Adrenal gland (tissue), 12 donors: ENCODE results near the gene AHCY. TPM values are rescaled to one million over a fixed set of nuclear protein-coding genes. Genes with fewer than 3 reads are reported as not detected.

Source experiments
- DNase-seq, 7 donors: peaks; one replicate each; pipeline ENCODE4 v3.0.0-alpha.2; 2019 to 2020
- H3K27ac ChIP-seq, 5 donors: fragments of 200-600 bp; sonication (generic) in 4 of 5; 1 replicate in 3 of 5; 2 replicates in 2 of 5; pipeline versions ENCODE4 v1.5.1 to v1.8.0; 2016 to 2020; ENCODE audit warnings: mild to moderate bottlenecking in 1 of 5
- H3K27me3 ChIP-seq: fragments of 200-600 bp; 2 replicates; pipeline ENCODE4 v1.8.0; 2021
- H3K36me3 ChIP-seq, 2 donors: fragments of 200-600 bp; replicated peaks in 1 of 2; 1 replicate in 1 of 2; 2 replicates in 1 of 2; pipeline versions ENCODE4 v1.5.1 to v1.8.0; 2018 to 2022
- H3K4me1 ChIP-seq, 2 donors: fragments of 200-600 bp; replicated peaks in 1 of 2; 1 replicate in 1 of 2; 2 replicates in 1 of 2; pipeline versions ENCODE4 v1.5.1 to v1.8.0; 2018 to 2021
- H3K4me3 ChIP-seq, 4 donors: fragments of 200-600 bp; sonication (generic) in 3 of 4; one replicate each; pipeline ENCODE4 v1.5.1; 2016 to 2018
- H3K9me3 ChIP-seq, 3 donors: fragments of 200-600 bp; sonication (generic) in 1 of 3; replicated peaks in 1 of 3; 1 replicate in 2 of 3; 2 replicates in 1 of 3; pipeline versions ENCODE4 v1.5.1 to v1.8.0; 2016 to 2021
- POLR2A ChIP-seq, 2 donors: fragments of 450-650 bp; IDR thresholded peaks; one replicate each; pipeline ENCODE4 v1.6.1; 2017; ENCODE audit warnings: antibody characterized with exemption in 2 of 2, mild to moderate bottlenecking in 2 of 2, moderate library complexity in 1 of 2
- WGBS, 4 donors: extraction: QIAGEN DNeasy Blood & Tissue Kit in 2 of 4; methylation state at CpG; one replicate each; pipeline versions ENCODE4 v1.1.5 to v1.1.7; 2013 to 2017; 5-methylcytosine and 5-hydroxymethylcytosine counted together
- intact Hi-C, 2 donors: fragments of 100-400 bp; cut with DNase I; formaldehyde crosslinking; loops; one replicate each; pipeline versions ENCODE4 v1.14.1 to v1.15.0; 2022 to 2023
- polyA plus RNA-seq, 3 donors: library from polyadenylated mRNA; stranded (reverse); fragments of 200-250 nt in 2 of 3; fragments of 350-450 nt in 1 of 3; fragmentation: Illumina TruSeq in 1 of 3; extraction: RNeasy Lipid Tissue Mini Kit (QIAGEN cat#74804) in 1 of 3; gene quantifications; one replicate each; pipeline ENCODE4 v1.2.3, GENCODE V29; 2013 to 2014
- total RNA-seq, 9 donors: library from RNA; depleted of rRNA in 4 of 9; stranded (reverse); fragments of >200 nt in 4 of 9; fragments of 120-200 nt in 1 of 9; fragmentation: NEBNext Ultra II Directional in 1 of 9; extraction: Animal tissue kit (Norgen Biotek cat#: 25700) in 1 of 9; gene quantifications; one replicate each; pipeline versions ENCODE4 v1.1.0 to v1.2.4, GENCODE V29; 2013 to 2023
- TF ChIP-seq, protein P1 (sequence below), 6 experiments: fragments of 450-650 bp in 4 of 6; fragments of 200-600 bp in 2 of 6; sonication (generic) in 1 of 6; IDR thresholded peaks; 1 replicate in 5 of 6; 2 replicates in 1 of 6; pipeline versions ENCODE4 v1.5.1 to v1.8.0; 2016 to 2021; ENCODE audit warnings: antibody characterized with exemption in 6 of 6, mild to moderate bottlenecking in 2 of 6, moderate library complexity in 1 of 6
- donor health status: healthy with polysubstance abuse.
- donor health status: Bipolar disorder and iron deficiency.
- donor health status: DM: yes; HTN: yes; CAD: no.
- donor health status: DM: no; HTN: no; CAD: no.
- donor health status: DM: no; HTN: no; CAD: no.
- donor health status: DM: yes; HTN: yes; CAD: no.

The AHCY gene
- total and polyA plus RNA-seq, 12 donors, result 57.6 to 136 (median 73.4) TPM

DNA sequence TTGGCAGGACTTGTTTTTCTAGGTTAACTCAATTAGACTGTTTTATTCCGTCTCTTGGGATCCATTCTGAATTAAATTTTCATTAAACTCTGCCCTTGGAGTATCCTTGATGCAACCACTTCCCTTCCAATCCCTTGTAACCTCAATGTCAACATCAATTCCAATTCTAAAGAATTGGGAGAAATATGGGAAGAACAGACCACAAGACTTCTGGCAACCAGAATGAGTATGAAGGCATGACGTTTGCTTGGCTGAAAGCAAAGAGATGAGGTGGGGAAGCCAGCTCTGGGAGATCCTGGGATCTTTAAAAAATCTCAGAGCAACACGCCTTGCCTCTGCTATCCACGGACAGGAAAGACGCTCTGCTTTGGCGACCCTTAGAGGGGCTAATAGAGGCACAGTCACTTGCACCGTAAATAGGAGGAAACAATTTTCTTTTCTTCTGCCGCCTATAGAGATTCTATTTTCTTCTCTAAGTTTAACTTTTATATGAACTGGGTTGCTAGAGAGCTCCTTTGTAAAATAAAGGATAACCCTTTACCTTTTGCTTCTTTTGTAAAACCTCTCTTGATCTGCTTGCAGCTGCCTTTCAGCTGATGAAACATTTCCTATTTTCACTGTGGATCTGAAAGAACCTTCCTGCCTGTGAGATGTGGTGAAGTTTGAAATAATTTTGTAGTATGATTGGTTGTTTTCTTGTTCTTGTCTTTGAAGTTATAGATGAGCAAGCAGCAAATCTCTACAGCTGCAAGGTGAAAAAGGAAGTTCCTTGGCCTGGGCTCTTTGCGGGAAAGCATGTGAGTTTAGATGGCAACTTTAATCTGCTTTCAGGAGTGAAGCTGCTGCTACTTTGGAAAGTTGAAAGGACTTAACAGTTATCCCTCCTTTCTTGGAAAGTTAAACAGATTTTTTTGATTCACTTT is 62.2 kb downstream of the AHCY start, which contains the start of gene ASIP:
ASIP (plus strand) TSS at position 731 of the 923 bp plus-strand sequence. CDS start 18,952 bp downstream, outside the sequence.
- Histone ChIP-seq H3K4me1 (no peaks in the 10 kb centered on the region), H3K9me3 (peaks cover 0 to 12% (median 0%) of the 10 kb centered on the region in 3 donors), H3K27me3 (no peaks in the 10 kb centered on the region), H3K4me3 (no peak within 1 kb of the TSS), H3K36me3 (no peaks in the 10 kb centered on the region), H3K27ac (no peak within 1 kb of the TSS)
- TF ChIP-seq, protein P1, sequence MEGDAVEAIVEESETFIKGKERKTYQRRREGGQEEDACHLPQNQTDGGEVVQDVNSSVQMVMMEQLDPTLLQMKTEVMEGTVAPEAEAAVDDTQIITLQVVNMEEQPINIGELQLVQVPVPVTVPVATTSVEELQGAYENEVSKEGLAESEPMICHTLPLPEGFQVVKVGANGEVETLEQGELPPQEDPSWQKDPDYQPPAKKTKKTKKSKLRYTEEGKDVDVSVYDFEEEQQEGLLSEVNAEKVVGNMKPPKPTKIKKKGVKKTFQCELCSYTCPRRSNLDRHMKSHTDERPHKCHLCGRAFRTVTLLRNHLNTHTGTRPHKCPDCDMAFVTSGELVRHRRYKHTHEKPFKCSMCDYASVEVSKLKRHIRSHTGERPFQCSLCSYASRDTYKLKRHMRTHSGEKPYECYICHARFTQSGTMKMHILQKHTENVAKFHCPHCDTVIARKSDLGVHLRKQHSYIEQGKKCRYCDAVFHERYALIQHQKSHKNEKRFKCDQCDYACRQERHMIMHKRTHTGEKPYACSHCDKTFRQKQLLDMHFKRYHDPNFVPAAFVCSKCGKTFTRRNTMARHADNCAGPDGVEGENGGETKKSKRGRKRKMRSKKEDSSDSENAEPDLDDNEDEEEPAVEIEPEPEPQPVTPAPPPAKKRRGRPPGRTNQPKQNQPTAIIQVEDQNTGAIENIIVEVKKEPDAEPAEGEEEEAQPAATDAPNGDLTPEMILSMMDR (IDR thresholded peaks at IDR 0.05), result no peak
- TF ChIP-seq POLR2A (IDR thresholded peaks at IDR 0.05), result no peak
- no peak for DNase-seq
- 75 to 77% (median 76%) methylated on average over 9 of the region's 9 CpGs for WGBS, 4 donors
- intact Hi-C loops, result no loop called here

DNA sequence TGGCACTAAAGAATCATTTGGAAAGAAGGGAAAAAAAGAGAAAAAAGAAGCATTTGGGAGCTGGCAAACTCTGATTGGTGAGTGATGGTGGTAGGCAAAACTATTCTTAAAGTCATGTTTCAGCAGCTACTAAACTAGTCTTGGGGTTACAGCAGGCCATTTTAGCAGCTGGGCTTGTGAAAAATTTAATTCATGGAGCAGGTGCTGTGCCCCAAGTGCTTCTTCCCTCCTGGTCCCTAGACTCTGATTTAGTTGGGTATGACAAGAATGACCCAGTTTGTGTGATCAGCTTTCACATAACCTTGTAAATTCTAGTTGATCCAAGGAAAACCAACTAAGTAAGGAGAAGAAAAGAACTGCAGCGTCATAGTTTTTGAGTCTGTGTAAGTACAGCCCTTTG is 63.0 kb downstream of the AHCY start:
- H3K27me3 ChIP-seq, result no peaks in the 10 kb centered on the region
- no peaks in the 10 kb centered on the region for H3K4me1 ChIP-seq
- intact Hi-C loops, result no loop called here
- no peak overlapping the region for H3K27ac ChIP-seq
- no peak for DNase-seq
- WGBS, 4 donors, result 92 to 98% (median 93%) methylated on average over 1 of the region's 1 CpG
- H3K9me3 ChIP-seq, result peaks cover 0 to 12% (median 0%) of the 10 kb centered on the region in 3 donors
- H3K4me3 ChIP-seq, result no peak overlapping the region
- no peaks in the 10 kb centered on the region for H3K36me3 ChIP-seq
- no peak for TF ChIP-seq POLR2A (IDR thresholded peaks at IDR 0.05)
- TF ChIP-seq, protein P1 (IDR thresholded peaks at IDR 0.05), result no peak

DNA sequence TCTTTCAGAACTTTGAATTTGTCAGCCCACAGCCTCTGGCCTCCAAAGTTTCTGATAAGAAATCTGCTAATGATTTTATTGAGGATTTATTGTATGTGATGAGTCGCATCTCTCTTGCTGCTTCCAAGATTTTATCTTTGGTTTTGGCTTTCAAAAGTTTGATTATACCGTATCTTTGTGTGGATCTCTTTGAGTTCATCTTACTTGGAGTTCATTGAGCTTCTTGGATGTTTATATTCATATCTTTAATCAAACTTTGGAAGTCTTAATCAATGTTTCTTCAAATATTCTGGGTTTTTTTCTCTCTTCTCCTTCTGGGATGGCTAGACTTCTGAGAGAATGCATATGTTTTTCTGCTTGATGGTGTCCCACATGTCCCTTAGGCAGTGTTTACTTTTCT is 65.2 kb downstream of the AHCY start:
- intact Hi-C loops, result no loop called here
- no peak overlapping the region for H3K4me3 ChIP-seq
- H3K27me3 ChIP-seq, result no peaks in the 10 kb centered on the region
- no peaks in the 10 kb centered on the region for H3K4me1 ChIP-seq
- peaks cover 0 to 12% (median 0%) of the 10 kb centered on the region in 3 donors for H3K9me3 ChIP-seq
- no peak for DNase-seq
- WGBS, 4 donors, result 83 to 84% (median 83%) methylated on average over 2 of the region's 2 CpGs
- H3K36me3 ChIP-seq, result no peaks in the 10 kb centered on the region
- H3K27ac ChIP-seq, result no peak overlapping the region
- TF ChIP-seq POLR2A (IDR thresholded peaks at IDR 0.05), result no peak
- TF ChIP-seq, protein P1 (IDR thresholded peaks at IDR 0.05), result no peak

DNA sequence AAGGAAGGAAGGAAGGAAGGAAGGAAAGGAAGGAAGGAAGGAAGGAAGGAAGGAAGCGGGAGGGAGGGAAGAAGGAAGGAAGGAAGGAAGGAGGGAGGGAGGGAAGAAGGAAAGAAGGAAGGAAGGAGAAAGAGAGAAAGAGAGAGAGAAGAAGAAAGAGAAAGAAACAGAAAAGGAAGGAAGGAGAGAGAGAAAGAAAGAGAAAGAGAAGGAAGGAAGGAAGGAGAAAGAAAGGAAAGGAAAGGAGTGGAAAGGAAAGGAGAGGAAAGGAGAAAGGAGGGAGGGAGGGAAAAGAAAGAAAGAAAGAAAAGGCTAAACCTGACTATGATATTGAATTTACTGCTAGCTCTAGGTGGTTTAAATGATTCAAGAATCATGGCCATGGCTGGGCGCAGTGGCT is 67.3 kb downstream of the AHCY start:
- no peak for TF ChIP-seq POLR2A (IDR thresholded peaks at IDR 0.05)
- TF ChIP-seq, protein P1 (IDR thresholded peaks at IDR 0.05), result no peak
- no peak for DNase-seq
- WGBS, 4 donors, result 90 to 96% (median 91%) methylated on average over 2 of the region's 2 CpGs
- intact Hi-C loops, result no loop called here
- Histone ChIP-seq H3K27ac (no peak overlapping the region), H3K4me1 (no peaks in the 10 kb centered on the region), H3K9me3 (peaks cover 0 to 12% (median 0%) of the 10 kb centered on the region in 3 donors), H3K4me3 (no peak overlapping the region), H3K27me3 (no peaks in the 10 kb centered on the region), H3K36me3 (no peaks in the 10 kb centered on the region)
